ENCODE data around the gene TNS3. TPM values are rescaled to one million over a fixed set of nuclear protein-coding genes. Genes with fewer than 3 reads are reported as not detected.
"Not testable (repeated sequence)": the region's sequence is repeated elsewhere in the genome, so short reads cannot be mapped to it uniquely, and the experiment has no call there.

The TNS3 gene
- total RNA-seq, 2 donors from 2014 or later: 0.50 TPM; not detected in 1

- Mint-ChIP-seq H3K9me3 (peaks cover 7% of the 10 kb centered on the region), H3K4me3 (no peak overlapping the region), H3K4me1 (ENCODE audit: low read depth in 2 of 2) (peaks cover 9 to 12% of the 10 kb centered on the region in 2 donors), H3K27me3 (no peaks in the 10 kb centered on the region), H3K36me3 (peaks cover 10% of the 10 kb centered on the region), H3K27ac (no peak overlapping the region)
- no peak for DNase-seq (ENCODE audit: low spot score)
- no peak for ATAC-seq
Observed at GRCh38 chr7:47596502-47597202, 14.7 kb upstream of the TNS3 start.

DNA sequence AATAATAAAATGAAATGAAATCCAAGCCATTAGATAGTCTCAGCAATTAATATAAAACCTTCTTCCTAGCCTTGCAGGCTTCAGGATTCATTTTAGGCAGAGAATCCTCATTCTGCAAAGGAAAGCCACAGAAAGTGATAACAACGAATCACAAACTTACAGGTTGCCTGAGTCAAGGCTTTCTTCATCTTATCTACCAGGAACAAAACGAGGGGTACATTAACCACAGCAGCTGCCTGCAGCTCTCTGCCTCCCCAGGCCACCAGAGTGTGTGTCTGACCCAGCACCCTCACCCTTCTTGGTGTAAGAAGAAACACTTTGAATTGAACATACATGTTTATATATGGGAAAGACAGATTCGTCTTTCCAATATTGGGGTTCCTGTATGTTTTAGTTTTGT, 12.5 kb upstream of the TNS3 start:
- Mint-ChIP-seq H3K4me3 (no peak overlapping the region), H3K9me3 (peaks cover 7% of the 10 kb centered on the region), H3K27ac (no peak overlapping the region), H3K4me1 (ENCODE audit: low read depth in 2 of 2) (no peaks in the 10 kb centered on the region), H3K27me3 (peaks cover 0 to 9% of the 10 kb centered on the region in 2 donors), H3K36me3 (peaks cover 10% of the 10 kb centered on the region)
- DNase-seq (ENCODE audit: low spot score): no peak
- ATAC-seq: no peak

GRCh38 chr7:47591655-47592572, 10.0 kb upstream of the TNS3 start:
- ATAC-seq (no peak), DNase-seq (ENCODE audit: low spot score) (no peak)
- Mint-ChIP-seq H3K4me3 (no peak overlapping the region), H3K4me1 (ENCODE audit: low read depth in 2 of 2) (no peaks in the 10 kb centered on the region), H3K36me3 (no peaks in the 10 kb centered on the region), H3K9me3 (peaks cover 3% of the 10 kb centered on the region), H3K27ac (no peak overlapping the region), H3K27me3 (peaks cover 0 to 9% of the 10 kb centered on the region in 2 donors)

DNA sequence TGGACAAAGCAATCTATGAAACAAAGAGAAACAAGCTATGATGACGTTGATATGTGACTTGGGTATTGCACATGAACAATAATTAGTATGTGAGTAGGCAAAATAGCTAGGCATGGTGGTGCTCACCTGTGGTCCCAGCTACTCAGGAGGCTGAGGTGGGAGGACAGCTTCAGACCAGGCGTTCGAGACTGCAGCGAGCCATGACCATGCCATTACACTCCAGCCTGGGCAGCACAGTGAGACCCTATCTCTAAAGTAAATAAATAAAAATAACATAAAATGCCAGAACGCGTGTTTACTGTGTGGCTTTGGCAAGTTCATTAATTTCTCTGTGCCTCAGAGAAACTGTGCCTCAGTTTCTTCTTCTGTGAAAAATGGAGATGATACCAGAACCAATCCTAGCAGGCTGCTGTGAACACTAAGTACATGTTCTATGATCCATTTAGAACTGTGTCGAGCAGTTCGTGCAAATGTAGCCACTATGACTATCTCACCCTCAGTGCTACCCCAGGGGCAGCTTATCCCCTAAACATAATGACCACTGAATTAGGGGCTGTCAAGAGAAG, 9.3 kb upstream of the TNS3 start:
- Mint-ChIP-seq H3K27ac (no peak overlapping the region), H3K4me1 (ENCODE audit: low read depth in 2 of 2) (no peaks in the 10 kb centered on the region), H3K27me3 (peaks cover 0 to 9% of the 10 kb centered on the region in 2 donors), H3K36me3 (no peaks in the 10 kb centered on the region), H3K9me3 (peaks cover 3% of the 10 kb centered on the region), H3K4me3 (no peak overlapping the region)
- DNase-seq (ENCODE audit: low spot score): no peak
- ATAC-seq: no peak

- not testable (repeated sequence) for H3K36me3 Mint-ChIP-seq; ATAC-seq; H3K4me3 Mint-ChIP-seq; H3K27ac Mint-ChIP-seq; DNase-seq (ENCODE audit: low spot score); H3K27me3 Mint-ChIP-seq; H3K4me1 Mint-ChIP-seq (ENCODE audit: low read depth in 2 of 2); H3K9me3 Mint-ChIP-seq
Observed at GRCh38 chr7:47590215-47590614, 8.3 kb upstream of the TNS3 start.

DNA sequence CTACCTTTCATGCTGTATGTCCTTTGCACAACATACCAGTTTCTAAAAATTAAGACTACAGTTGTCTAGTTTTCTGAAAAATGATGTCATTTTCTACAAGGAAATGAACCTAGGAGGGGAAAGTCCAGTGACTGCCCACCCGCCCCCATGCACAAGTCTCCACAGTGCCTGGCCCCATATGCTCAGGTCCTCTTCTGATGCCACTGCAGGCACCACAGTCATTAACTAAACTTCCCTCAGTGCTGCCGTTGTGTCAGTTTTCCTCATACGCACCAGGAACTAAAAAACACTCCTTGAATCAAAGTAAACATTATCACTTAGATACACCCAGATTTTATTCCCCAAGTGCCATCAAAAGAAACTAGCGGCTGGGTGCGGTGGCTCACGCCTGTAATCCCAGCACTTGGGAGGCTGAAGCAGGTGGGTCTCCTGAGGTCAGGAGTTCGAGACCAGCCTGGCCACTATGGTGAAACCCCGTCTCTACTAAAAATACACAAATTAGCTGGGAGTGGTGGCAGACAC, 6.9 kb upstream of the TNS3 start:
- H3K27me3 Mint-ChIP-seq: peaks cover under 1 to 9% of the 10 kb centered on the region in 2 donors
- no peak for ATAC-seq
- no peak overlapping the region for H3K27ac Mint-ChIP-seq
- DNase-seq (ENCODE audit: low spot score): no peak
- H3K4me1 Mint-ChIP-seq (ENCODE audit: low read depth in 2 of 2): no peaks in the 10 kb centered on the region
- no peaks in the 10 kb centered on the region for H3K9me3 Mint-ChIP-seq
- no peaks in the 10 kb centered on the region for H3K36me3 Mint-ChIP-seq
- no peak overlapping the region for H3K4me3 Mint-ChIP-seq

DNA sequence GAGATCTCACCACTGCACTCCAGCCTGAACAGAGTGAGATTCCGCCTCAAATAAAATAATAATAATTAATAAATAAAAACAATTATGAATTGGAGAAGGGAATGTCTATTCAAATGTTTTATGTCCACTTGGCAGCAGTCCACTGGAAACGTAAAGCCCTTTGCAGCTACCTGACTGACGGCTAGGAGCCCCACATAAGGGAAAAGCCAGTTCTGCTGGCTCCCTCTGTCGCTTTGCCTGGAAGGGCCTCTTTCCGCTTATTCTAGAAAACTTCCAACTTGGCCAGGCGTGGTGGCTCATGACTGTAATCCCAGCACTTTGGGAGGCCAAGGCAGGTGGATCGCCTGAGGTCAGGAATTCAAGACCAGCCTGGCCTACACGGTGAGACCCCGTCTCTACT, 6.1 kb upstream of the TNS3 start:
- H3K36me3 Mint-ChIP-seq: no peaks in the 10 kb centered on the region
- DNase-seq (ENCODE audit: low spot score): no peak
- H3K27ac Mint-ChIP-seq: no peak overlapping the region
- peaks cover 5 to 17% of the 10 kb centered on the region in 2 donors for H3K27me3 Mint-ChIP-seq
- no peaks in the 10 kb centered on the region for H3K4me1 Mint-ChIP-seq (ENCODE audit: low read depth in 2 of 2)
- H3K9me3 Mint-ChIP-seq: no peaks in the 10 kb centered on the region
- no peak for ATAC-seq
- H3K4me3 Mint-ChIP-seq: no peak overlapping the region

DNA sequence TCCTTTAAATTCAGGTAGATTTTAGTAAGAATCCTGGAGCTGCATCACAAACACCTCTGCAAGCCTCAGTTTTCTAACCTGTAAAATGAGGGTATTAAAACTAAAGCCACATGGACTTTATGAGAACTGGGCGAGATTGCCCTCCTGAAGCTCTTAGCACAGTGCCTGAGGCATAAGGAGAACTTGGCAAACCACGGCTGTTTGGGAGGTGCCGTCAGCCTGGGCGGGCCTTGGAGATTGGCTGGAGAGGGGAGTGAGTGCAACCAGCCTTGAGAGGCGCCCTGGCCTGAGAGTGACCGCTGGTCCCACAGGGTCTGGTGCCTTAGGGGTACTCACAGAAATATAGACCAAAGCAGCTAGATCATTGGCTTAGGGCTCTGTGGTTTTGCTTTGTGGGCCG, 5.4 kb upstream of the TNS3 start:
- no peak overlapping the region for H3K4me3 Mint-ChIP-seq
- peaks cover 9 to 23% of the 10 kb centered on the region in 2 donors for H3K27me3 Mint-ChIP-seq
- H3K27ac Mint-ChIP-seq: no peak overlapping the region
- H3K36me3 Mint-ChIP-seq: no peaks in the 10 kb centered on the region
- ATAC-seq (peak in 1 of 2 donors; percentile 47), DNase-seq (ENCODE audit: low spot score) (no peak)
- no peaks in the 10 kb centered on the region for H3K9me3 Mint-ChIP-seq
- no peaks in the 10 kb centered on the region for H3K4me1 Mint-ChIP-seq (ENCODE audit: low read depth in 2 of 2)

GRCh38 chr7:47586925-47587324, 5.0 kb upstream of the TNS3 start:
- Mint-ChIP-seq H3K4me1 (ENCODE audit: low read depth in 2 of 2) (no peaks in the 10 kb centered on the region), H3K36me3 (no peaks in the 10 kb centered on the region), H3K27me3 (peaks cover 10 to 24% of the 10 kb centered on the region in 2 donors), H3K4me3 (no peak overlapping the region), H3K27ac (no peak overlapping the region), H3K9me3 (no peaks in the 10 kb centered on the region)
- ATAC-seq (peak in 1 of 2 donors; percentile 48), DNase-seq (ENCODE audit: low spot score) (no peak)

DNA sequence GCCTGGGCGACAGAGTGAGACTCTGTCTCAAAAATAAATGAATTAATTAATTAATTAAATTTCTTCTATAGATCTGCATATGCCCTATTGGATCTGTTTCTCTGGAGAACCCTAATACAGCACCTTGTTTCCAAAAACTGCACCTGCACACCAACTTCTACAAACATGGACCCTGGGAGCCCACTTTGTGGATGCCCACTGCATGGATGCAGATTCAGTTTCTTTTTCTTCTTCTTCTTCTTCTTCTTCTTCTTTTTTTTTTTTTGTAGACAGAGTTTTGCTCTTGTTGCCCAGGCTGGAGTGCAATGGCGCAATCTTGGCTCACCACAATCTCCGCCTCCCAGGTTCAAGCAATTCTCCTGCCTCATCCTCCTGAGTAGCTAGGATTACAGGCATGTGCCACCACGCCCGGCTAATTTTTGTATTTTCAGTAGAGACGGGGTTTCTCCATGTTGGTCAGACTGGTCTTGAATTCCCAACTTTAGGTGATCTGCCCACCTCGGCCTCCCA, 4.3 kb upstream of the TNS3 start:
- ATAC-seq; H3K27ac Mint-ChIP-seq; H3K36me3 Mint-ChIP-seq; H3K9me3 Mint-ChIP-seq; H3K4me3 Mint-ChIP-seq; DNase-seq (ENCODE audit: low spot score); H3K4me1 Mint-ChIP-seq (ENCODE audit: low read depth in 2 of 2): not testable (repeated sequence)
- peaks cover 10 to 24% of the 10 kb centered on the region in 2 donors for H3K27me3 Mint-ChIP-seq

GRCh38 chr7:47584536-47584895, 2.6 kb upstream of the TNS3 start:
- DNase-seq (ENCODE audit: low spot score) (no peak), ATAC-seq (no peak)
- no peak overlapping the region for H3K4me3 Mint-ChIP-seq
- no peaks in the 10 kb centered on the region for H3K36me3 Mint-ChIP-seq
- H3K9me3 Mint-ChIP-seq: no peaks in the 10 kb centered on the region
- no peaks in the 10 kb centered on the region for H3K4me1 Mint-ChIP-seq (ENCODE audit: low read depth in 2 of 2)
- H3K27ac Mint-ChIP-seq: no peak overlapping the region
- peaks cover 22 to 25% of the 10 kb centered on the region in 2 donors for H3K27me3 Mint-ChIP-seq

- peaks cover 22 to 25% of the 10 kb centered on the region in 2 donors for H3K27me3 Mint-ChIP-seq
- H3K4me1 Mint-ChIP-seq (ENCODE audit: low read depth in 2 of 2): no peaks in the 10 kb centered on the region
- H3K4me3 Mint-ChIP-seq: no peak overlapping the region
- no peak overlapping the region for H3K27ac Mint-ChIP-seq
- H3K9me3 Mint-ChIP-seq: no peaks in the 10 kb centered on the region
- ATAC-seq: no peak
- no peaks in the 10 kb centered on the region for H3K36me3 Mint-ChIP-seq
- no peak for DNase-seq (ENCODE audit: low spot score)
Observed at GRCh38 chr7:47583739-47584535, 2.0 kb upstream of the TNS3 start.

Data from natural killer cell treated with Interleukin-12 subunit alpha and Interleukin-12 subunit beta and Interleukin-15 and Interleukin-18, amount 100 ng/mL, for 72 hours (primary cell).